OCI-LY3 (cell line): ENCODE data around the gene UNC79.

Source experiments
- H2AFZ ChIP-seq: fragments of 200-600, 300-600 bp; shearing (Covaris generic); 2 replicates; pipeline ENCODE4 v1.6.0; 2014; ENCODE audit warnings: antibody characterized with exemption, low read depth, low read length
- H3K27ac ChIP-seq: fragments of 200-600, 300-600 bp; sonication (generic); 2 replicates; pipeline ENCODE4 v1.5.1; 2014; ENCODE audit warnings: mild to moderate bottlenecking, low read length, moderate library complexity, mixed read lengths
- H3K27me3 ChIP-seq: fragments of 200-600, 300-600 bp; sonication (generic); 2 replicates; pipeline ENCODE4 v1.6.1; 2014; ENCODE audit warnings: low read depth, low read length, mixed read lengths
- H3K36me3 ChIP-seq: fragments of 200-600, 300-600 bp; sonication (generic); replicated peaks from 2 replicates; pipeline ENCODE3; 2014; ENCODE audit warnings: low read depth, low read length, mixed read lengths
- H3K4me1 ChIP-seq: fragments of 300-600, 200-600 bp; sonication (generic); 2 replicates; pipeline ENCODE4 v1.6.1; 2014; ENCODE audit warnings: low read length, mixed read lengths
- H3K4me2 ChIP-seq: fragments of 200-600, 300-600 bp; sonication (generic); 2 replicates; pipeline ENCODE4 v1.6.1; 2014; ENCODE audit warnings: low read length, mixed read lengths
- H3K4me3 ChIP-seq: fragments of 300-600, 200-600 bp; sonication (generic); 2 replicates; pipeline ENCODE4 v1.5.1; 2014; ENCODE audit warnings: antibody characterized with exemption, mild to moderate bottlenecking, low read length, moderate library complexity
- H3K79me2 ChIP-seq: fragments of 300-600, 200-600 bp; shearing (Covaris generic); 2 replicates; pipeline ENCODE4 v1.6.1; 2014; ENCODE audit warnings: mild to moderate bottlenecking, low read length, mixed read lengths
- H3K9ac ChIP-seq: fragments of 300-600, 200-600 bp; shearing (Covaris generic); 2 replicates; pipeline ENCODE4 v1.6.0; 2014; ENCODE audit warnings: mild to moderate bottlenecking, low read length, moderate library complexity
- H3K9me3 ChIP-seq: fragments of 200-600, 300-600 bp; shearing (Covaris generic); 2 replicates; pipeline ENCODE4 v1.6.1; 2014; ENCODE audit warnings: low read length, mixed read lengths; ENCODE audit not compliant: insufficient read depth
- H4K20me1 ChIP-seq: fragments of 200-600, 300-600 bp; sonication (generic); 2 replicates; pipeline ENCODE4 v1.6.1; 2016; ENCODE audit warnings: low read length, mixed read lengths; ENCODE audit not compliant: insufficient read depth
- EZH2phosphoT487 ChIP-seq: fragments of 200-600 bp; shearing (Covaris generic); IDR thresholded peaks from 2 replicates; pipeline ENCODE4 v1.6.1; 2018; ENCODE audit warnings: antibody characterized with exemption, mixed run types, low read depth
- TF ChIP-seq, protein P1 (sequence below): fragments of 200-600, 300-600 bp; sonication (generic); IDR thresholded peaks from 2 replicates; pipeline ENCODE4 v1.5.1; 2014; ENCODE audit warnings: antibody characterized with exemption, low read length, low read depth

UNC79 gene

GRCh38 chr14:93579178-93579577 lies 148.4 kb downstream of the UNC79 start:
- no peaks in the 10 kb centered on the region for H3K79me2 ChIP-seq
- no peak overlapping the region for H3K9ac ChIP-seq
- H3K27me3 ChIP-seq: peaks cover 11% of the 10 kb centered on the region; the same call in 1 of the 2 replicates
- no peak overlapping the region for H2AFZ ChIP-seq
- H4K20me1 ChIP-seq: no peaks in the 10 kb centered on the region
- no peak overlapping the region for H3K4me2 ChIP-seq
- H3K4me1 ChIP-seq: no peaks in the 10 kb centered on the region
- no peaks in the 10 kb centered on the region for H3K36me3 ChIP-seq
- TF ChIP-seq, protein P1, sequence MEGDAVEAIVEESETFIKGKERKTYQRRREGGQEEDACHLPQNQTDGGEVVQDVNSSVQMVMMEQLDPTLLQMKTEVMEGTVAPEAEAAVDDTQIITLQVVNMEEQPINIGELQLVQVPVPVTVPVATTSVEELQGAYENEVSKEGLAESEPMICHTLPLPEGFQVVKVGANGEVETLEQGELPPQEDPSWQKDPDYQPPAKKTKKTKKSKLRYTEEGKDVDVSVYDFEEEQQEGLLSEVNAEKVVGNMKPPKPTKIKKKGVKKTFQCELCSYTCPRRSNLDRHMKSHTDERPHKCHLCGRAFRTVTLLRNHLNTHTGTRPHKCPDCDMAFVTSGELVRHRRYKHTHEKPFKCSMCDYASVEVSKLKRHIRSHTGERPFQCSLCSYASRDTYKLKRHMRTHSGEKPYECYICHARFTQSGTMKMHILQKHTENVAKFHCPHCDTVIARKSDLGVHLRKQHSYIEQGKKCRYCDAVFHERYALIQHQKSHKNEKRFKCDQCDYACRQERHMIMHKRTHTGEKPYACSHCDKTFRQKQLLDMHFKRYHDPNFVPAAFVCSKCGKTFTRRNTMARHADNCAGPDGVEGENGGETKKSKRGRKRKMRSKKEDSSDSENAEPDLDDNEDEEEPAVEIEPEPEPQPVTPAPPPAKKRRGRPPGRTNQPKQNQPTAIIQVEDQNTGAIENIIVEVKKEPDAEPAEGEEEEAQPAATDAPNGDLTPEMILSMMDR: no peak
- no peak for TF ChIP-seq EZH2phosphoT487
- no peaks in the 10 kb centered on the region for H3K9me3 ChIP-seq
- no peak overlapping the region for H3K4me3 ChIP-seq
- H3K27ac ChIP-seq: no peak overlapping the region

DNA sequence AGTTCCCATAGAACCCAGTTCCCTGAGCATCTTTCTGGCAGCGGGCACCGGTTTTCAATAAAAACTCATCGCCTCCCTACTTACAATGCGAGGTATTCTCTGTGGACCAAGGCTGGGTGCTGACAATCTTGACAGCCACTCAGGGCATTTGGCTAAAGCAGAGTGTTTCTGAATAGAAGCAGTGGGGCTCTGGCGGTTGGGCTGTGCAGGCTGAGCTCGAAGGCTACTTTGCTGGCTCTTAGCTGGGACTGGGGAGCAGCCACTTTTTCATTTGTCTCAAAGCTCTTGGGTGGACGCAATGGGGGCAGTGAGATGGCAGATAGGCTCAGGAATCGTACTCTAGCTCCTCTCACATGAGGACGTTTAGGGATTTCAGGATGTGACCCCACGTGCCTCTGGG lies 151.8 kb downstream of the UNC79 start:
- Histone ChIP-seq H3K9ac (no peak overlapping the region), H4K20me1 (no peaks in the 10 kb centered on the region), H3K4me1 (no peaks in the 10 kb centered on the region), H3K27me3 (peaks cover 14% of the 10 kb centered on the region; the same call in 1 of the 2 replicates), H3K9me3 (no peaks in the 10 kb centered on the region), H2AFZ (no peak overlapping the region), H3K4me3 (no peak overlapping the region), H3K4me2 (no peak overlapping the region), H3K79me2 (no peaks in the 10 kb centered on the region), H3K36me3 (no peaks in the 10 kb centered on the region), H3K27ac (no peak overlapping the region)
- no peak for TF ChIP-seq EZH2phosphoT487
- TF ChIP-seq, protein P1: no peak

DNA sequence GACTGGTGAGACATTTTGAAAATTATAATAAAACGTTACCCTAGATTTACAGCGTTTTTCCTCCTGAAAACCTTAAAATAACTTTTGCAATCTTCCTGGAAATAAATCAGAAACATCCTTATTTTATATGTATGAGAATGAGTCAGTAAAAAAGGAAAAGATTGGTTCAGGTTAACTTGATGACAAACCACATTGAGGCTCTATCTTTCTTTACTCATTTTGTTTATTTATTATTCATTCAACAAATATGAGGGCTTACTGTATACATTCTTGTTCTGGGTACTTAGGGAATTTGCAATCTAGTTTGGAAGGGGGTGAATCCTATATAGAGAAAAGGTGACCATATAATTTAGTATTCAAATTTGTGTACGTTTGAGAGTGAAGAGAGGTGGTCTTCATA lies 156.6 kb downstream of the UNC79 start:
- H3K4me3 ChIP-seq: no peak overlapping the region
- no peaks in the 10 kb centered on the region for H3K36me3 ChIP-seq
- H3K27me3 ChIP-seq: peaks cover 15% of the 10 kb centered on the region; the same call in 1 of the 2 replicates
- H3K27ac ChIP-seq: no peak overlapping the region
- H3K9me3 ChIP-seq: no peaks in the 10 kb centered on the region
- H2AFZ ChIP-seq: no peak overlapping the region
- H4K20me1 ChIP-seq: no peaks in the 10 kb centered on the region
- H3K4me1 ChIP-seq: no peaks in the 10 kb centered on the region
- H3K9ac ChIP-seq: no peak overlapping the region
- no peak overlapping the region for H3K4me2 ChIP-seq
- TF ChIP-seq, protein P1: no peak
- TF ChIP-seq EZH2phosphoT487: no peak
- no peaks in the 10 kb centered on the region for H3K79me2 ChIP-seq

- Histone ChIP-seq H3K4me1 (no peaks in the 10 kb centered on the region), H3K27ac (no peak overlapping the region), H3K4me2 (no peak overlapping the region), H3K9ac (no peak overlapping the region), H3K79me2 (no peaks in the 10 kb centered on the region), H3K4me3 (no peak overlapping the region), H3K9me3 (no peaks in the 10 kb centered on the region), H3K36me3 (no peaks in the 10 kb centered on the region), H2AFZ (no peak overlapping the region), H3K27me3 (peaks cover 18% of the 10 kb centered on the region), H4K20me1 (no peaks in the 10 kb centered on the region)
- TF ChIP-seq, protein P1: no peak
- no peak for TF ChIP-seq EZH2phosphoT487
Measured at GRCh38 chr14:93591506-93591905, 160.8 kb downstream of the UNC79 start.
